ENCODE data around the gene LRP1. TPM values are rescaled to one million over a fixed set of nuclear protein-coding genes. Genes with fewer than 3 reads are reported as not detected.
A peak's percentile ranks its signal among the peaks of the same experiment; 100 is the strongest.

Gene LRP1
- 61.0 TPM for total RNA-seq
- long read RNA-seq, partial matches to known transcripts = 41 of 42 reads
- long read RNA-seq, other reads (novel, unspliced or antisense) = 1 of 42 reads

DNA sequence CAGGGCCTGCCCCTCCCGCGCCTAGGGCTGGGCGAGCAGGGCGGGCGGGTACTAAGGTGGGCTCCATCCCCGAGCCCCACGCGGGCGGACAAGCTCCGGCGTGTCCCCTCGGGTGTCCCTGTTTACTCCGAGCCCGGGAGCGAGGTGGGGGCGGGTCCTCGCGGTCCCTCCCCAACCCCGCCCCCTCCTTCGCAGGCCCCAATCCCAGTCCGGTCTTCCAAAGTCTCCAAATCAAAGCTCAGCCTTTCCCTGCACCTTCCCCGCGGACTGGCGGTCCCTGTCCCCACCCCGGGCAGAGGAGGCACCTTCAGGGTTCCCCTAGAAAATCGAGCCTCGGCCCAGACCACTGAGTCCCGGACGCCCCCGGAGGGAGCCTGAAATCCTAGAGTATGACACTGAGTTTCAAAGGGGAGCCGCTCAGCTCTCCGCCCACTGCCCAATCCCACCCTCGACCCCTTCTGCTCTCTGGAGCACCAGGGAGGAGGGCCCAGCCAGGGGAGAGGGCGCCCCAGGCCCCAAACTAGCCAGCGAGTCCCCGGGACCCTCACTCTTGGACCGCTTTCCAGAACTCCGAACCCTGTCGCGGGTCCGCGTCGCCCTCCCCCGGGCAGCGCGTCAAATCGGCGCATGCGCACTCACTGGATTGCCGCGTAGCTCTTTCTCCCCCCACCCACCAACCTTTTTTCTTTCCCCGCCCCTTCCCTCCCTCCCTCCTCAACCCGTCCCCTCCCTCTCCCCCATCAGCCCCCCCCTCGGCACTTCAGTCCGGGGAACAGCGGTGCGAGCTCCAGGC lies at the start of gene LRP1:
Gene LRP1 (plus strand): TSS at position 758 of the 793 bp plus-strand sequence. CDS start 482 bp downstream, outside the sequence.
- TF ChIP-seq CTCF (IDR thresholded peaks at IDR 0.05; ENCODE audit: borderline replicate concordance) = no peak
- Histone ChIP-seq H3K4me1 (peaks cover 56% of the 10 kb centered on the region), H3K27me3 (ENCODE audit: low read depth) (no peaks in the 10 kb centered on the region), H3K36me3 (no peaks in the 10 kb centered on the region), H3K4me3 (peak within 1 kb of the TSS; percentile 91), H3K9me3 (replicated peaks) (no peaks in the 10 kb centered on the region), H3K27ac (replicated peaks) (peak within 1 kb of the TSS; percentile 99)
- intact Hi-C loops (cut with micrococcal nuclease) = no loop called here
- peak; percentile 87 for DNase-seq

GRCh38 chr12:57078519-57079404 lies 49.5 kb upstream of the LRP1 start, which contains the start of gene NEMP1:
NEMP1 (minus strand) TSS chr12:57078791; CDS start chr12:57078745, 46 bp downstream.
- Histone ChIP-seq H3K9me3 (replicated peaks) (no peaks in the 10 kb centered on the region), H3K27ac (replicated peaks) (peak within 1 kb of the TSS; percentile 89), H3K4me1 (peaks cover 18% of the 10 kb centered on the region), H3K36me3 (no peaks in the 10 kb centered on the region), H3K4me3 (peak within 1 kb of the TSS; percentile 84), H3K27me3 (ENCODE audit: low read depth) (no peaks in the 10 kb centered on the region)
- intact Hi-C loops (cut with micrococcal nuclease) = no loop called here
- DNase-seq = peak; percentile 94
- no peak for TF ChIP-seq CTCF (IDR thresholded peaks at IDR 0.05; ENCODE audit: borderline replicate concordance)

- Histone ChIP-seq H3K4me3 (peak overlapping the region; percentile 84), H3K4me1 (peaks cover 18% of the 10 kb centered on the region), H3K9me3 (replicated peaks) (no peaks in the 10 kb centered on the region), H3K27ac (replicated peaks) (peak overlapping the region; percentile 89), H3K36me3 (no peaks in the 10 kb centered on the region), H3K27me3 (ENCODE audit: low read depth) (no peaks in the 10 kb centered on the region)
- intact Hi-C loops (cut with micrococcal nuclease) = no loop called here
- no peak for DNase-seq
- TF ChIP-seq CTCF (IDR thresholded peaks at IDR 0.05; ENCODE audit: borderline replicate concordance) = no peak
Observed at GRCh38 chr12:57079821-57080220, 48.5 kb upstream of the LRP1 start.

DNA sequence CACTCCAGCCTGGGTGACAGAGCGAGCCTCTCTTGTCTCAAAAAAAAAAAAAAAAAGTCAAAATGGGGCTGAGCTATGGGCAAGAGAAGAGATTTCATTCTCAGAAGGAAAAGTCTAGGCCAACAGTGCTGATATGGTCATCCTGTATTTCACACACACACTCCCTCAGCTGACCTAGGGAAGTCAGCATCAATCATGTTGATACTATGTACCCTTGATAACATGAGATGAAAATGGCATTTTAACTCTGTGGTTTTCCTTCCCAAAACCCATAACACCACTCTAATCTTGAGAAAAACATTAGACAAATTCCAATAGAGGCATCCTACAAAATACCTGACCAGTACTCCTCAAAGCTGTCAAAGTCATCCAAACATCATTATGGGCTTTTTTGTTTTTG lies 47.4 kb upstream of the LRP1 start:
- no peaks in the 10 kb centered on the region for H3K36me3 ChIP-seq
- no peak overlapping the region for H3K4me3 ChIP-seq
- no peak overlapping the region for H3K27ac ChIP-seq (replicated peaks)
- no peaks in the 10 kb centered on the region for H3K9me3 ChIP-seq (replicated peaks)
- H3K27me3 ChIP-seq (ENCODE audit: low read depth) = no peaks in the 10 kb centered on the region
- intact Hi-C loops (cut with micrococcal nuclease) = no loop called here
- no peak for TF ChIP-seq CTCF (IDR thresholded peaks at IDR 0.05; ENCODE audit: borderline replicate concordance)
- peaks cover 21% of the 10 kb centered on the region for H3K4me1 ChIP-seq
- DNase-seq = no peak

GRCh38 chr12:57085999-57086492 lies 42.2 kb upstream of the LRP1 start:
- Histone ChIP-seq H3K4me3 (peak overlapping the region; percentile 95), H3K4me1 (peaks cover 49% of the 10 kb centered on the region), H3K27ac (replicated peaks) (peak overlapping the region; percentile 100), H3K9me3 (replicated peaks) (no peaks in the 10 kb centered on the region), H3K36me3 (peaks cover 3% of the 10 kb centered on the region), H3K27me3 (ENCODE audit: low read depth) (no peaks in the 10 kb centered on the region)
- intact Hi-C loops (cut with micrococcal nuclease) = no loop called here
- TF ChIP-seq CTCF (IDR thresholded peaks at IDR 0.05; ENCODE audit: borderline replicate concordance) = no peak
- no peak for DNase-seq
